GM19238 (cell line): ENCODE measurements around the gene ARHGEF6.

ENCODE experiments used
- DNase-seq: peaks from one replicate; pipeline ENCODE4 v3.0.0; 2011; ENCODE audit warnings: low spot score; ENCODE audit not compliant: insufficient read length

ARHGEF6 gene

DNA sequence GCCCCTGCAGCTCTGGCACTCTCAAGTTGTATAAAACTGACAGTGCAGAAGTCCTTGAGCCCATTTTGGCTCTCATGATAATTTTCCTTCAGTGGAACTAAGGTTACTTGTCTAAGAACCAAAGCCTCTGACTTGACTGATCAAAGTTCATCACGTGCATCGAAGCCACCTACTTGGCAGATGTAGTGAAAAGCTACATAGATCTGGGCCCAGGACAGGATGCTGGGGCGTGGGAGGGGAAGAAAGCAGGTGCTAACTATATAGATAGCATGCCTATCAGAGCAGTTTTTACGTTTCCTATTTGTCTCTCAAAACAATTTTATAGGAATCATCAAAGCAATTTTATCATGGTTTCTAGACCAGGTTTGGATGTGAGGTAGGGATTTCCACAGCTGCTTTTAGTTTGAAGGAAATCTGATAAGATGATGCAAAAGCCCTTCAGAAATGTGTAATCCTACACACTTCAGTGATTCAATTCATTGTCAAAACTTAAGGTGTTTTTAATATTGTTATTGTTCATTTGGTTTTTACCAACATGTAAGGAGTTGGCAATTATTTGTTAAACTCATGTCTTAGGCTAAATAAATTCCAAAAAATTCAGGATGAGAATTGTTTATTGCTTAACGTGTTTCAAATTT lies 134.0 kb downstream of the ARHGEF6 start:
- DNase-seq: no peak

DNA sequence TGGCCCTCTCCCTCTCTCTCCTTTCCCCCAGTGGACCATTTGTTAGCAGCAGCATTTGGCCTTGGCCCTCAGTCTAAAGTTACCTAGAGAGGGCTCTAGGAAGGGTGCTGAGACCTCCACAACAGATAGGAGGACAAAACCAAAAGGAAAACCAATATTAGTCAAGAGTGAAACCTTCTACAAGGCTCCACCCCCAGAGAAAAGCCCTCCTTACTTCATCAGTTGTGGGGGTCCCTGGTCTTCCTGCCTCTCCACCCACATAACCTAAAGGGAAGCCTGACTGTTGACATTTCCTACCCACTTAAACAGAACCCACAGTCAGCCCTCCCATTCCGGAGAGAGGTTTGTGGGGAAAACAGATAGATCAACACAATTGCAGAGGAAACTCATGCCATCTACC lies 137.5 kb downstream of the ARHGEF6 start:
- no peak for DNase-seq

DNA sequence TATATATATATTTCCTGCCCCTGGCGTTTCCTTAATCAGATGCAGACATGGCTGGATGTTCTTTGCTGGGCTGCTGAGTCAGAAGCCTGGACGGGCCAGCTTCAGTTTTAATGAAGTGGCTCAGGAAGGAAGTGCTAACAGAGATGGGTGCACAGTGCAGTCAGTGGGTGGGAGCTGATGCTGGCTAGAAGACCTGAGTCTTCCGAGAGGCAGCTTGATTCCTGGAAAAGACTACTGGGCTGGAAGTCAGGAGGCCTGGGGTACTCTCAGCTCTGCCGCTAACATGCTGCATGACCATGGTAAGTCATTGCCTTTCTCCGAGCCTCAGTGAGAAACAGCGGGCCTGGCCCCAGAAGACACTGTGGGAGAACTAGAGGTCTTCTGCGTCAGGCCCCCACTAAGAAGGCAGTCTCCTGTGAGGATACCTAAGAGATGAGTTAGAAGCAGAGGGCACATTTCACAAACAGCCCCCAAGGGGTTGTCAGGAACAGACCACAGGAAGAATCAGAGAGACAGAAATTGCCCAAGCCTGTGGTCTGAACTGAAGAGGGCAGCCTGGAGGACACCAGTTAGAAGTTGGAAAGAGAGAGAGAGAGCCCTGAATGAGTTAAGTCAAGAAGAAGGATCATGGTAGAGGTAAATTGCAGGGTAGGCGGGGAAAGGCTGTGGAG lies 141.1 kb downstream of the ARHGEF6 start:
- DNase-seq: no peak

GRCh38 chrX:136636121-136636520 lies 144.6 kb downstream of the ARHGEF6 start:
- DNase-seq: no peak

DNA sequence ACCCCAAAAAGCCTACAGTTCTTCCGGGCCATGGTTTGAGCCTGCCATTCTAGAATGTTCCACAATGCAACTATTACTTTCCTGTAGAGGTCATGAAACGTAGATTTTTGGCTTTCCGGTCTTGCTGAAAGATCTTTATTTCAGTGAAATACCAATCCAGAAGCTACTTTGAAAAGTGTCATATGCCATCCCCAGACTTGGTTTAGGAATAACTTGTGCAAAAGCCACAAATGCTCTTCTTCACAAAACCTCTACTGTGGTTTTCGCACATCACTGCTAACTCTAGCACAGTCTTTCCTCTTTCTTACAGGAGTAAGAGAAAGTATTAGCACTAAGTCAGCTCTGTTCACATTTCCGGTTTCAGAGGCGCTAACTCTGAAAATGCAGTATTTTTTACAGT lies 145.5 kb downstream of the ARHGEF6 start:
- DNase-seq: no peak

DNA sequence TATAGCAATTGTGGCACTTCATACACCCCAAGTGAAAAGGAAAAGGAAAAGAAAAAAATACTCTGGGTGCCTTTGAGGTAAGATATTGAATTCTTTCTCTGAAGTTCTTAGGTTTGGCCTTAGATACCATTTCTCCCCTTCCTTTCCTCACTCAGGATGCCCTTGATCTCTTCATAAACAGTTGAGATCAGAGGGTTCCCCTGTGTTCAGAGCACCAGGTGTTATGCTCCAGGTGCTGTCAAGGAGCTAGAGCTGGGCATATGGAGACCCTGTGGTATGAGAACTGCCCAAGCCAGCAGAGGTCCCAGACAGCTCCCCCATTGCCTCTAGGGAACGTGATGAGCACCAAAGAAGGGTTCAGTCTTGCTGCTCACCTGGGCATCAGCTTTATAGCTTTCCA lies 149.9 kb downstream of the ARHGEF6 start:
- no peak for DNase-seq

- DNase-seq: no peak
These were observed 151.5 kb downstream of the ARHGEF6 start for GRCh38 chrX:136629084-136629750.

DNA sequence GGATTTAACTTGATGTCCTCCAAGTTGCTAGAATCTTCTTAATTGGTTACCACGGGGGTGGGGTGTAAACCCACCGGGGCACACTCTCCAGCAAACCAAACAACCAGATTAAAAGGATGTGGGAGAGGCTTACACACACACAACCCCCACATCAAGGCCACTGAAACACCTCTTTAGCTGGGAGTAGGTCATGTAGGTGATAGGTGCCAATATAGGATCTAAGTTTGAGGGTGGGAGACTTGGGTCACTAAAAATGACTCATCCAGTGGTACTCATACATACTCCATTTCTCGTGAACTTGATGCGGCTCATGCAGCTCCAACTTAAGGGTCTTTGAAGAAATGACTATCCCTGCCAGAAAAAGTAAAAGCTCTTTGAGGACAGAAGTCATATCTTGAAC lies 153.3 kb downstream of the ARHGEF6 start:
- no peak for DNase-seq

DNA sequence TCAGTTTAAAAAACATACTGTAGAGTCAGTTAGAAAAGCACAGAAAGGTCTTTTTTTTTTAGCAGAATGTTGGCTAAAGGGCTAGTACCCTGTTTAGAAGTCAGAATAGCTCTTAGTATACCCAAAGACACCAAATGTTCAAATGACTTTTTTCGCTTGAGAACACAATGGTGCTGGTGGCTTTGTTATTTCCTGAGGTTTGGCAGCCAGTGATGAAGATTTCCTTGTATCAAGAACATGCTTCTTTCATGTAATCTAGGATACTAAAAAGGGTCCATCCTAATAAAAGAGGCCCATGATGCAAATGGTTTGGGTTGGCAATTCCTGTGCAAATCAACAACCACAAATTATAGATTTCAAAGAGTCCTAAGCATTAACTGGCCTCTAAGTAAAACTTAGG lies 153.8 kb downstream of the ARHGEF6 start:
- DNase-seq: no peak

DNA sequence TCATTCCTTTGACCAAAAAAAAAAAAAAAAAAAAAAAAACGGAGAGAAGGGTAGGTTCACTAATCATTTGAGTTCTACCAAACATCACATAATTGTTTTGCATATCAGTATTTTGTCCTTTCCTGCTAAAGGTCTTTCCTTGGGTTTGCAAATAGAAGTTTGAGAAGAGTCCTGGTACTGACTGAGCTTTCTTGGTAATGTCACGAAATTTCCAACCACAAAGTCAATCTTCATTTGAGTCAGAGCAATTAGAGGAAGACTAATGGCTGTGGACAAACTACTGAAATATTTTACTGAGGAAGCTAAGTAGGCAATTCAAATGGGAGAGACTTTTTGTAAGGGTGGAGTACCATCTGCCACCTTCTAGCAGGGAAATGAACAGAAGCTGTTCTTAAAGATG lies 154.5 kb downstream of the ARHGEF6 start:
- DNase-seq: no peak

DNA sequence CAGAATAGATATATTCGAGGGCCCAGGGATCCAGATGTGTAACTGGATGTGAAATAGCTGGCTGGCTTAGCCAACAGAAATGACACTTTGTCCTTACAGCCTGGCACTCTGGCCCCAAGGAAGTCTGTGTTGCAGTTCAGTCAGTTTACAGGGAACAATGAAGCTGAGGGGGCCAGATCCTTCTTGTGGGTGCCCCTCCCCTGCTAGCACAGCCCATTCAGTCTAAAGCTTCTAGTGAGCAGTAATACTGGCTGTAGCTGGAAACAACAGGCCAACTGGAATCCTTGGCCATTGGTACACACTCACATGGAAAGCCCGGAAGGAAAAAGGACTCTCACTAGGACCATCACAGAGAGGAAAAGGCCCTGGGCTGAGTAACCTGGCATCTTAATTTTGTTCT lies 155.5 kb downstream of the ARHGEF6 start:
- no peak for DNase-seq

DNA sequence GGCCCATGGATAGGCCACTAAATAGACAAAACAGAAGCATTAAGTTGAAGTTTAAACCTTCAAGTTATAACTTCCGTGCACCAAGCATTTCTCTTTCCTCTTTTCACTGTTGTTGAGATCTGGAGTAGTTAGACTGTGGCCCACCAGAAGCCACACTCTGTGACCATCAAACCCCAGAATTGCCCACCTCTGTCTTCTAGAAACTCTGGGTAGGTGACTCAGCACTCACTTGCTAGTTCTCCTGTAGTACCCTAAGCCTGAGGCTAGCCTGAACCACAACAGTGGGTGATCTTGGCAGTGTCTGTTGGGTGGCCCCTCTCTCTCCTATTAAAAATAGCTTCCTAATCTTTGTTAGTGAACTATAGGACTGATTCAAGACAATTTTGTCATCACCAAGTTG lies 157.3 kb downstream of the ARHGEF6 start:
- no peak for DNase-seq

DNA sequence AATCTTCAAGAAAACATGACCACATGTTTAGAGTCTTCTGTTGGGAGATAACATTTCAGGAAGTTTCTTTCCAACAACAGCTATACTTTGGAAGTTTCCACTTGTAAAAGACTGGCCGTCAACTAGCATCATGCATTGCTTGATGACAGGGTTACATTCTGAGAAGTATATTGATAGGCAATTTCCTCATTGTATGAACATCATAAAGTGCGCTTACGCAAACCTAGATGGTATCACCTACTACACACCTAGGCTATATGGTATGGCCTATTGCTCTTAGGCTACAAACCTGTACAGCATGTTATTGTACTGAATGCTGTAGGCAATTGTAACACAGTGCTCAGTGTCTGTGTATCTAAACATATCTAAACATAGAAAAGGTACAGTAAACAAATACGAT lies 158.2 kb downstream of the ARHGEF6 start:
- DNase-seq: no peak

DNA sequence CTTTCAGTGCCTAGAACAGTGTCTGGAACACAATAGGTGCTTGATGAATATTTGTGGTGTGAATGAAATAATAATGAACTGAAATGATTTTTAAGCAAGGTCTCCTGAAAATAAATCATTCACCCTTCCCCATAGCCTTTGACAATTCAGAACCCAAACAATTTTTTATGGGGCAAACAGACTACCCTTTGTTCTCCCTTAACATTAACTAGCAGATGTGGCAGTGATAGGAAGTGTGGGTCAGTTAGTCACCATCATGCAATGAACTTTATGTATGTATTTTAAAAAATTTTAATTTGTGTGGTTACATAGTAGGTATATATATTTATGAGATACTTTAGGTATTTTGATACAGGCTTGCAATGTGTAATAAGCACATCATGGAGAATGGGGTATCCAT lies 160.0 kb downstream of the ARHGEF6 start:
- DNase-seq: no peak

DNA sequence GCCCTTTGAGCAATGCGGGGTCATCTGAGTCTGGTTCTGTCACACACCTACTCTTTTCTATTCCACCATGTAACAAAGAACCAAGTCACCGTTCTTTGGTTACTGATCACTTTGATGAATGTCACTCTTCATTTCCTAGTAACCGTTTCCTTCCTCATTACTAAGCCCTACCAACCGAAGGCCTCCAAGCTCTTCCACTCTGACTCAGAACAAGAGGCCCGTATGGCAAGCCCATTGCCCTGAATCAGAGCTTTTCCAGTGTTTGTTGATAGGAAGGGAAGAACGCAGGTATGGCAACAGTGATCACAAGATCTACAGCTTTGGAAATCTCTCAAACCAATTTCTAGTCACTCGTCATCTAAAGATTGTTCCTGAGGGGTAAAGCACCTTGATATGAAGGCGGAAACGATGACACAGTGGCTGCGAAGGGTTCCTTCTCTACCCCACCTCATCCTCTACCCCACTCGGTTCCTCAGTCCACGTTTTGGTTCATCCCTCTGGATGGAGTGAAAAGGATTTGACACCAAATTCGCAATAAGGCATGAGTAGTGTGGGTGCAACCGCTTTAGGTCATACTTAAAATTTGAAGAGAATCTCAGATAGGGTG lies 160.7 kb downstream of the ARHGEF6 start:
- no peak for DNase-seq

DNA sequence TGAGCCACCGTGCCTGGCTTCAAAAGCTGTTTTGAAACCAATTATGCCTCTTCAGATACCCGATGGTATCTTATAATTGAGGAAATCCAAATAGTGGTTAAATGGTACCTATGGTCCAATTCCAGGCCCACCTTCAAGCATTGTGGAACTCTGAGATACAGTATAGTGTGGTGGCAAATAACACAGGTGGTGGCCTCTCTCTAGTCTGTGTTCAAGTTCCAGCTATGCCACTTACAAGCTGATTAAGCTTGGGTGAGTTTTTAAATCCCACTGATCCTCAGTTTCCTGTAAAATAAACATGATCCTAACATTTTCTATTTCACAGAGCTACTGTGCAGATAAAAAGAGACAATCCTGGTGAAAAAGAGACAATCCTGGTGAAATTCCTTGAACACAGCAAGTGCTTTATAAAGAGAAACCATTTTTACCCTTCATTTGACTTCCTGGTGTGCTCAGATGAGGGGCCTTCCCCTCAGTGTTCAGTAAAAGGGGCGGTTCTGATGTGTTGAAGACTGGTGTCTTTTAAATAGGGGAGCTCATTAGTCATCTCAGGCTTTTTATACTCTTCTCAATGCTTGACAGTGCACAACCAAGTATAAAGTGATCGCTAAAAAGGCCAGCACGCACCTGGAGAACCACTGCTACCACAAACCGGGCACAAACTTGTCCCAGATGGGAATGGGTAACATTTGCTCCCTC lies 163.6 kb downstream of the ARHGEF6 start:
- DNase-seq: no peak
